ENCODE data around the gene DNAL4.

GRCh38 chr22:38829485-38829884, 35.5 kb upstream of the DNAL4 start:
- TF ChIP-seq CTCF (IDR thresholded peaks at IDR 0.05) (no peak), POLR2AphosphoS5 (IDR thresholded peaks at IDR 0.05; ENCODE audit: insufficient read depth in 1 of 2, low read depth in 1 of 2) (no peak)

All from vagina (tissue), 2 donors.